Ovary (tissue), 3 donors: ENCODE data around the gene MKNK2.

Experiments used
- POLR2A ChIP-seq: fragments of 450-650 bp; IDR thresholded peaks from one replicate; pipeline ENCODE4 v1.6.1; 2017; ENCODE audit warnings: antibody characterized with exemption, mild to moderate bottlenecking, moderate library complexity
- TF ChIP-seq, protein P1 (sequence below), 3 donors: fragments of 450-650 bp in 2 of 3; fragments of 200-600 bp in 1 of 3; IDR thresholded peaks; one replicate each; pipeline versions ENCODE4 v1.5.1 to v1.8.0; 2016 to 2022; ENCODE audit warnings: antibody characterized with exemption in 3 of 3, mild to moderate bottlenecking in 1 of 3
- donor health status: DM: no; HTN: no; CAD: no.

DNA sequence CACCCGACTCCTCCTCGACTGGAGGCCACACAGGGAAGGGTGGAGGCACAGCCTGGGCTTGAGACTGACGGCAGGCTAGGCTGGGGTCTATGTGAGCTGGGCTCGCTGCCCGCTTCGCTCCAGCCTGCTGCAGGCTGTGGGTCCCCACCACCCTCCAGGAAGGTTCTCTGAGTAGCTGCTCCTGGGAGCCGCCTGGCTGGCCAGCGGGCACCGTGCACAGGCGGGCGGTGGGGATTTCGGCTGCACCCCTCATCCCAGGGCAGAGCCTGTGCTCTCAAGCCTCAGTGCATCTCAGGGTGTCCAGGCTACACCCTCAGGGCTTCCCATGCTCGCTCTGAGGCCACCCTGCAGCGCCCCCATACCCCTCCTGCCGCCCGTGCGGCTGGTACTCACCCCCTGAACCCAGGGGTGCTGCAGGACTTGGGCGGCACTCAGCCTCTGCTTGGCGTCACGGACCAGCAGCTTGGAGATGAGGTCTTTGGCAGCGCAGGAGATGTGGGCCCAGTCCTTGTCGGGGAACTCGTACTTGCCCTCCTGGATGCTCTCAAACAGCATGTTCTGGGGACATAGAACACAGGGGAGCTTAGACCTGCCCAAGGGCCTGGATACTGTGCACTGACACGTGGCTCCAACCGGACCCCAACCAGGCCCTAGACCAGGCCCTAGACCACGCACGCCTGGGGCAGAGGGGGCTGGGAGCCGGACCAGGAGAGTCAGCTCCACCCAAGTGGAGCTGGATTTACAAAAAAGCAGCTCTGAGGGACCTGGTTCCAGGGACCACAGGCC lies 10.2 kb downstream of the MKNK2 start:
- TF ChIP-seq POLR2A: no peak
- TF ChIP-seq, protein P1, sequence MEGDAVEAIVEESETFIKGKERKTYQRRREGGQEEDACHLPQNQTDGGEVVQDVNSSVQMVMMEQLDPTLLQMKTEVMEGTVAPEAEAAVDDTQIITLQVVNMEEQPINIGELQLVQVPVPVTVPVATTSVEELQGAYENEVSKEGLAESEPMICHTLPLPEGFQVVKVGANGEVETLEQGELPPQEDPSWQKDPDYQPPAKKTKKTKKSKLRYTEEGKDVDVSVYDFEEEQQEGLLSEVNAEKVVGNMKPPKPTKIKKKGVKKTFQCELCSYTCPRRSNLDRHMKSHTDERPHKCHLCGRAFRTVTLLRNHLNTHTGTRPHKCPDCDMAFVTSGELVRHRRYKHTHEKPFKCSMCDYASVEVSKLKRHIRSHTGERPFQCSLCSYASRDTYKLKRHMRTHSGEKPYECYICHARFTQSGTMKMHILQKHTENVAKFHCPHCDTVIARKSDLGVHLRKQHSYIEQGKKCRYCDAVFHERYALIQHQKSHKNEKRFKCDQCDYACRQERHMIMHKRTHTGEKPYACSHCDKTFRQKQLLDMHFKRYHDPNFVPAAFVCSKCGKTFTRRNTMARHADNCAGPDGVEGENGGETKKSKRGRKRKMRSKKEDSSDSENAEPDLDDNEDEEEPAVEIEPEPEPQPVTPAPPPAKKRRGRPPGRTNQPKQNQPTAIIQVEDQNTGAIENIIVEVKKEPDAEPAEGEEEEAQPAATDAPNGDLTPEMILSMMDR (IDR thresholded peaks at IDR 0.05): no peak
